Mesothelial cell of epicardium (in vitro differentiated cells): Measurements from ENCODE around the gene PPP4R3B. TPM values are rescaled to one million over a fixed set of nuclear protein-coding genes. Genes with fewer than 3 reads are reported as not detected.

Source experiments
- DNase-seq, 2 experiments: peaks; one replicate each; pipeline ENCODE4 v3.0.0; 2021; ENCODE audit warnings: low spot score in 2 of 2; ENCODE audit not compliant: unreplicated experiment in 2 of 2
- H3K27ac Mint-ChIP-seq: 2 replicates; pipeline ENCODE4 v1.8.0; 2021; ENCODE audit warnings: mixed read lengths
- H3K27me3 Mint-ChIP-seq: 2 replicates; pipeline ENCODE4 v1.8.0; 2021; ENCODE audit warnings: low read depth, mixed read lengths
- H3K36me3 Mint-ChIP-seq: 2 replicates; pipeline ENCODE4 v1.8.0; 2021; ENCODE audit warnings: mixed read lengths
- H3K4me1 Mint-ChIP-seq: 2 replicates; pipeline ENCODE4 v1.8.0; 2021; ENCODE audit warnings: mixed read lengths
- H3K4me3 Mint-ChIP-seq: 2 replicates; pipeline ENCODE4 v1.8.0; 2021; ENCODE audit warnings: mild to moderate bottlenecking, moderate library complexity, mixed read lengths
- H3K9me3 Mint-ChIP-seq: 2 replicates; pipeline ENCODE4 v1.8.0; 2021; ENCODE audit warnings: mixed read lengths
- CTCF ChIP-seq: fragments of 200-600 bp; sonication (generic); IDR thresholded peaks from one replicate; pipeline ENCODE4 v1.5.0; 2021; ENCODE audit warnings: antibody characterized with exemption; ENCODE audit not compliant: unreplicated experiment
- total RNA-seq: library from RNA; stranded (reverse); gene quantifications from 3 replicates; pipeline ENCODE4 v1.2.1, GENCODE V29; 2021

The PPP4R3B gene
- total RNA-seq, 1 donor from 2014 or later: 52.0 TPM

- Mint-ChIP-seq H3K4me3 (no peak overlapping the region), H3K36me3 (peaks cover 41% of the 10 kb centered on the region), H3K27ac (no peak overlapping the region), H3K27me3 (no peaks in the 10 kb centered on the region), H3K9me3 (peaks cover 6% of the 10 kb centered on the region), H3K4me1 (no peaks in the 10 kb centered on the region)
- no peak for DNase-seq
- TF ChIP-seq CTCF: no peak
Observed at GRCh38 chr2:55567298-55567697, 50.1 kb downstream of the PPP4R3B start.

GRCh38 chr2:55565613-55566012 lies 51.8 kb downstream of the PPP4R3B start:
- no peaks in the 10 kb centered on the region for H3K4me1 Mint-ChIP-seq
- no peak overlapping the region for H3K4me3 Mint-ChIP-seq
- peaks cover 15% of the 10 kb centered on the region for H3K9me3 Mint-ChIP-seq
- H3K36me3 Mint-ChIP-seq: peaks cover 56% of the 10 kb centered on the region
- DNase-seq: no peak
- H3K27me3 Mint-ChIP-seq: no peaks in the 10 kb centered on the region
- no peak overlapping the region for H3K27ac Mint-ChIP-seq
- TF ChIP-seq CTCF: no peak

- Mint-ChIP-seq H3K36me3 (peaks cover 63% of the 10 kb centered on the region), H3K4me1 (peaks cover 4% of the 10 kb centered on the region), H3K9me3 (peaks cover 19% of the 10 kb centered on the region), H3K4me3 (no peak overlapping the region), H3K27me3 (no peaks in the 10 kb centered on the region), H3K27ac (no peak overlapping the region)
- no peak for DNase-seq
- TF ChIP-seq CTCF: no peak
Observed at GRCh38 chr2:55560855-55561254, 56.6 kb downstream of the PPP4R3B start.

GRCh38 chr2:55556809-55557208 lies 60.6 kb downstream of the PPP4R3B start:
- H3K4me3 Mint-ChIP-seq: no peak overlapping the region
- H3K9me3 Mint-ChIP-seq: peaks cover 11% of the 10 kb centered on the region
- H3K27me3 Mint-ChIP-seq: no peaks in the 10 kb centered on the region
- H3K4me1 Mint-ChIP-seq: peaks cover 4% of the 10 kb centered on the region
- TF ChIP-seq CTCF: no peak
- H3K36me3 Mint-ChIP-seq: peaks cover 59% of the 10 kb centered on the region
- DNase-seq: no peak
- no peak overlapping the region for H3K27ac Mint-ChIP-seq

GRCh38 chr2:55555977-55556376 lies 61.4 kb downstream of the PPP4R3B start:
- no peak for TF ChIP-seq CTCF
- peaks cover 4% of the 10 kb centered on the region for H3K4me1 Mint-ChIP-seq
- DNase-seq: no peak

GRCh38 chr2:55553321-55553720 lies 64.1 kb downstream of the PPP4R3B start:
- no peak for DNase-seq
- H3K4me1 Mint-ChIP-seq: peaks cover 4% of the 10 kb centered on the region
- peaks cover 34% of the 10 kb centered on the region for H3K36me3 Mint-ChIP-seq
- no peak for TF ChIP-seq CTCF
- no peak overlapping the region for H3K27ac Mint-ChIP-seq
- H3K4me3 Mint-ChIP-seq: no peak overlapping the region
- H3K27me3 Mint-ChIP-seq: no peaks in the 10 kb centered on the region
- no peaks in the 10 kb centered on the region for H3K9me3 Mint-ChIP-seq

More at GRCh38 chr2:55555977-55556376, 61.4 kb downstream of the PPP4R3B start:
- H3K27me3 Mint-ChIP-seq: no peaks in the 10 kb centered on the region
- peak overlapping the region; percentile 8 for H3K27ac Mint-ChIP-seq
- H3K9me3 Mint-ChIP-seq: peaks cover 4% of the 10 kb centered on the region
- H3K36me3 Mint-ChIP-seq: peaks cover 51% of the 10 kb centered on the region
- no peak overlapping the region for H3K4me3 Mint-ChIP-seq
